ENCODE data around the gene PAFAH1B2.

PAFAH1B2 gene

DNA sequence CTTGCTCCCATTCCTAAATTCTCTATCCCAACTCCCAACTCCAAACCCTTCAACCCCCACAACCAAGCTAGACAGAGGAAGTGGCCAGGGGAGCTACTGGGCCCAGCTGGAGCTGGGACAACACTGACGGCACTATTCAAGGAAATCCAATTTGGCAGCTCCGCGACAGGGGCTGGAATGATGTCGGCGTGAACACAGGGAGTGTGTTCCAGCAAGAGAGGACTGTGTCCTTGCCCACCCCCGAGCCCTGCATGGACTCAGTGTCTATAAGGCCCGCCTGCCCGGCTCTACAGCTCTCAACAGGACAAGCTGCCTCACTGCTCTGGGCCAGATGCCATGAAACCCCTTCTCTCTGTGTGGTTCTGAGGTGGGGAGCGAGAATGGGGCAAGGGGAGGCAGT is 76.5 kb downstream of the PAFAH1B2 start:
- FAIRE-seq, result no peak

DNA sequence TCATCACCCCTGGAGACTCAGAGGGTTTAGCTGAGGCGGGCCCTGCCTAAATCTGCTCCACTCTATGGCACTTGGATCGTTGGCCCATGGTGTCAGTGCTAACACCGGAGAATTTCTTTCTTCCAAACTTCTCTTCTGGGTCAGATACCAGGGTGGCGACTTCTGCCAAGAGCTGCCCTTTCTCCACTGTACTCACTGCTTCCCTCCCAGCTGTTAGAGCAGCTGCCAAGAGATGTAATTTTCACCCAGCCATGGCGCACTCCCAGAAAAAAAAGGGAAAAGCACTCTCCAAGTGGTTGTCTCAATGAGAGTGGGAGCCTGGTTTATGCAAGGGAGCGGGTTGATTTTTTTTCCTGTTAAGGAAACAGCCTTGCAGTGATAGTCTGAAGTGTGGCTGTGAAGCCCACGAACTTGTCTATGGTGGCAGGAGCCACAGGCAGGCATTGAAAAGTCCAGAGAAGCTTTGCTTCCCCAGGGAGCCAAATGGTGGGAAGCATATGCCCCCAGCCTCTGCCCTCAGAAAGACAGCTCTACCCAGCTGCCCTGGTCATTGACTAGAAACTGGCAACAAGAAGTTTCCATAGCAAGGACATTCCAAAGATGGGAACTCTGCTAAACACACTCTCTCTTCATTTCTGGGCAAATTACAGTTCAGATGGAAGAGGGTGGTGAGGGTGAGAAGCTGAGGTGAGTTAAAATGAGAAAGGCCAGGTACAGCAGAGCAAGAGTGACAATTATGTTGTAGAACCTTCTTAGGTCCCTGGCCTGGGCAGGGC is 77.1 kb downstream of the PAFAH1B2 start:
- no peak for FAIRE-seq

More for the DNA sequence above, 76.5 kb downstream of the PAFAH1B2 start:
- DNase-seq (ENCODE audit: low spot score), result no peak

DNA sequence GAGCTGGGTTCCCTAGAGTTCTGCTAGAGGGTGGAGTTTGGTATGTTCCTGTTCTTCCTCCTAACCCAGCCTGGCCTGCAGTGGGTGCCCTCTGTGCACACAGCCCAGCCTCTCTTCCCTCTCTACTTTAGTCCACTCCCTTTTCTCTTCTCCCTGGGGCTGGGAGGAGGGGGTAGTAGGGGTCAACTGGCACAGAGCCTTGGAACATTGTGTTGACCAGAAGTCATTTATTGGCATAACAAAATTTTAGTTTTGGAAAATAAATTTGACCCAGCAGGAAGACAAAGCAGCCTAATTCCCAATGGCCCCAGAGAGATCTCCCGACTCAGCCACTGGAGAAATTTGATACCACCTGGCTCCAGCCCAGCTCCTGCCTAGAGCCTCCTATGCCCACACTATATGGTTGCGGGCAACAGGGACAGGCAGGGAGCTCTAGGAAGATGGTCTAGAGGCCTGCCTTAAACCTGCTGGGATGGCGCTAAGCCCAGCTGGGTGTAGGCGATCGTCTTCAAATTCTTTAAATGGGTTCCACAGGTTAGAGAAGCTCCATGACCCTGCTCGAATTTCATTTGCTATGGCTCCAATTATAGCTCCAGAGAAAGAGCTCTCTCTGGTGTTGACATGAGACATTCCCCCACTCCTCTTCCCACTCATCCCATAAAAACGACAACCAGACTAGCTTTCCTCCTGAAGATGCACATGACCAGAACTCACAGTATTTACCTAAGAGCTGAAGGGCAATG is 77.9 kb downstream of the PAFAH1B2 start:
- FAIRE-seq, result no peak
- no peak for DNase-seq (ENCODE audit: low spot score)

More for the DNA sequence above, 77.1 kb downstream of the PAFAH1B2 start:
- DNase-seq (ENCODE audit: low spot score), result no peak

DNA sequence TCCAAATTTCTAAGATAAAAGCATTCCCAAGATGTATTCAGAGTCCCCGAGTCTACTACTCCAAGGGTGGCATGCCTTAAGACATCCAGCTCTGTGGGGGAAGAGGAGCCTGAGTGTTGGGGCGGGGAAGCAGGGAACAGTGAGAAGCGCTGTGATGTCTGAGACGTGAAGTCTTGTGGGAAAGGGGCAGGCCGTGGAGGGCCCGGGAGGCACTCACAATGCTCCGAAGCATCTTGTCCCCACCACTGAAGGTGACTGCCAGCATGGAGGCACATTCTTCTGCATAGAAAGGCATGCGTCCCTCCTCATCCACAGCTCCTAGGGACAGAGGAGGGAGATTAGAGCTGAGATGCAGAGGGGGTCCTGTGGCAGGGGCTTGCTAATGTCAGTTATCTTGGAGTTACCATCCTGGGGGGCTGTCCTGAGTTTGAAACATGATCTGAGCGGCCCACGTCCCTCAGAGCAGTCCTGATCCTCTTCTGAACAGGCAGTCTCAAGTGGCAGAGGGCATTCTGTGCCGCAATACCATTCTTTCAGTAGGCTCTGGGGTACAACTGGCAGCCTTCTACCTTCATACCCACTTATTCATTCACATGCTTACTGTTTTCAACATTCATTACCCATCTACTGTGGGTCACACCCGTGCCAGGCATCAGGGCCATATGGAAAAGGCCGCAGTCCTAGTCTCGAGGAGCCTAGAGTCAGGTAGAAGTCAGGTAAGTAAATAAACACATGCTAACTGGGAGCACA is 79.1 kb downstream of the PAFAH1B2 start:
- DNase-seq (ENCODE audit: low spot score), result no peak
- no peak for FAIRE-seq

DNA sequence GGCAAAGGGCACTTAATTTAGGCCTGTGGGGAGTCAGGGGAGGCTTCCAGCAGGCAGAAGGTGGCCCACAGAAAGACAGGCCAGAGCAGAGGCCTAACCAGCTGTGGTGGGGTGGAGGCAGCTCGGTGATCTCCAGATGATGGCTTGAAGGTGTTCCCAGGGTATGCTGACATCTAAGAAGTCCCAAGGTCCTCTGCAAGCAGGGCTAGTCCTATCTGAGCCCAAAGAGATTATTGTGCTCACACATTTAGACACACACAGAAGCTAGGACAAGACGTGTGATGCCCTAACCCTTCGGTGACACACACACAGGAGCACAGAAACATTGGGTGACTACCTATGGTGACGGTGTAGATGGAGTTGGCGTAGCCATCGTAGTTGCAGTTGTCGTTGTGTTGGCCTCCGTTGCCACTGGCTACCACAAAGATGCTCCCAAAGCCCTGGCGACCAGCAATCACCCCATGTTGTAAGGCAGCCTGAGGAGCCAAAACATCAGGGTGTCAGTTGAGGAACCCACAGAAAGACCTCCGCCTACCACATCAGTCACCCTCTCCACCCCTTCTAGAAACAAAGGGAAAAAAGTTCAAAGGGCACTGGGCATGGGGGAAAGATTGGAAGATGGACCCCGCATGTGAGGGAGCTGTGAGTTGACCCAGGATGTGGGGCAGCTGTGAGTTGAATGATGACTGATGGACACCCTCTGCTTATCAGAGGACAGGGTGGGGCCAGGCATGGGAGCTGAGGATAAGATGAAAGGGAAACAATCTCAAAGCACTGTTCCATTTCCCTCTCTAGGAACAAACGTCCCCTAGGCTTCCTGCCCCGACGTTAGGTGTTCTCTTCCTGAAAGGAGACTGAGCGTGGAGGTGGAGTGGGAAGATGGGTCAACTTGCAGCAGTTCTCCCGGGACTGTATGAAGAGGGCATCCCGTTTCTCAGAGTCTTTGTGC is 79.9 kb downstream of the PAFAH1B2 start:
- FAIRE-seq (no peak), DNase-seq (ENCODE audit: low spot score) (no peak)

DNA sequence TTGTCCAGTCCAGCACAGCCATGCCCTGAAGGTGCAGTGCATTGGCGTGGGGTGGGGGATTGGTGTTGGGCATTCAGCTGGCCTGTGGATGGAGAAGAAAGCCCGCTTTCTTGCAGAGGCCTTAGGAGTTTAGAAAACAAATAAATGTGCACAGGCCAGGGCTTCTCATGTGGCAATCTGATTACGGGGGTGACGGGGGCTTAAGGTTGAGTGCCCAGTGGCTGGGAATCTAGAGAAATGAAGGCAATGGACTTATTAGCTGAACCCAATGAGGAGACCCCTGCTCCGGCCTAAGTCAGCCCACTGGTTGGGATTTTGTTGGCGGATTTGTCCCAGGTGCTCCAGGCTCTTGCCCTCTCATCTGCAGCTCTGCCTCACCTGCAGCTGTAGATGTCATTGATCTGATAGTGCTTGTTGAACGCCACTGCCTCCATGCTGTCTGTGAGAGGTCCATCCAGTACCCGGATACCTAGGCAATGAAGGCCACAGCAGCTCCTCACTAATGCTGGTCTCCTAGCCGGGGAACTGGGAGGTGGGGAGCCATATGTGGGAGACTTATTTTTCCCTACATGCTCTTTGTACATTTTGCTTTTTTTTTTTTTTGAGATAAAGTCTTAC is 81.6 kb downstream of the PAFAH1B2 start:
- FAIRE-seq (no peak), DNase-seq (ENCODE audit: low spot score) (no peak)

Data from RCC 7860 (cell line).